HTR-8/SVneo (cell line): ENCODE measurements around the gene SLC6A19.
A peak's percentile ranks its signal among the peaks of the same experiment; 100 is the strongest.

Experiments used
- DNase-seq: peaks from one replicate; pipeline ENCODE4 v3.0.0; 2011; ENCODE audit warnings: low spot score, mixed read lengths; ENCODE audit not compliant: insufficient read length
- FAIRE-seq: peaks from 2 replicates; lab custom pipeline; 2011; peaks lifted over from hg19 to GRCh38; lab: Jason Lieb, UNC

SLC6A19 gene

GRCh38 chr5:1177826-1178528, 23.4 kb upstream of the SLC6A19 start:
- DNase-seq: no peak
- no peak for FAIRE-seq

- DNase-seq: no peak
- FAIRE-seq: no peak
These were observed 22.6 kb upstream of the SLC6A19 start for GRCh38 chr5:1178529-1179382.

- FAIRE-seq (no peak), DNase-seq (no peak)
These were observed 22.0 kb upstream of the SLC6A19 start for GRCh38 chr5:1179383-1179715.

- DNase-seq: no peak
- FAIRE-seq: no peak
These were observed 21.3 kb upstream of the SLC6A19 start for GRCh38 chr5:1180096-1180495.

DNA sequence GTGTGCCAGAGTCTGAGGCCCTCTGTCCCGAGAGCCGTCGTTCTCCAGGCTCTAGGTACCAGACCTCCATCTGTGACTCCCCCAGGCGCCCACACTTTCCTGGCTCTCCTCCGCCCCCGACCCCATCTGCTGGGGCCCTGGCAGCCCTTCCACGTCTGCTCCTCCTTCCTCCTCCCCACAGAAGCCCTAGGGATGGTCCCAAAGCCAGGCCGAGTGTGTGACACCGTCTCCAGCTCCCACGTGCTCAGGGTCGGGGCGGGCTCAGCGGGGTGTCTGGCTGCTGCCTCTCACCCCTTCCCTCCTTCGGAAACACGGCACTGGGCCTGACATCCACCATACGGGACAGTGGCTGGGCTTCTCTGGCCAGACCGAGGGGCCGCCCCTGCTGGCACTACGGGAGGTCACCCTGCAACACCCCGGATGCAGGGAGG, 20.5 kb upstream of the SLC6A19 start:
- DNase-seq: no peak
- FAIRE-seq: no peak

- no peak for FAIRE-seq
- DNase-seq: no peak
These were observed 19.7 kb upstream of the SLC6A19 start for GRCh38 chr5:1181451-1182359.

GRCh38 chr5:1182360-1182632, 19.1 kb upstream of the SLC6A19 start:
- FAIRE-seq: no peak
- no peak for DNase-seq

DNA sequence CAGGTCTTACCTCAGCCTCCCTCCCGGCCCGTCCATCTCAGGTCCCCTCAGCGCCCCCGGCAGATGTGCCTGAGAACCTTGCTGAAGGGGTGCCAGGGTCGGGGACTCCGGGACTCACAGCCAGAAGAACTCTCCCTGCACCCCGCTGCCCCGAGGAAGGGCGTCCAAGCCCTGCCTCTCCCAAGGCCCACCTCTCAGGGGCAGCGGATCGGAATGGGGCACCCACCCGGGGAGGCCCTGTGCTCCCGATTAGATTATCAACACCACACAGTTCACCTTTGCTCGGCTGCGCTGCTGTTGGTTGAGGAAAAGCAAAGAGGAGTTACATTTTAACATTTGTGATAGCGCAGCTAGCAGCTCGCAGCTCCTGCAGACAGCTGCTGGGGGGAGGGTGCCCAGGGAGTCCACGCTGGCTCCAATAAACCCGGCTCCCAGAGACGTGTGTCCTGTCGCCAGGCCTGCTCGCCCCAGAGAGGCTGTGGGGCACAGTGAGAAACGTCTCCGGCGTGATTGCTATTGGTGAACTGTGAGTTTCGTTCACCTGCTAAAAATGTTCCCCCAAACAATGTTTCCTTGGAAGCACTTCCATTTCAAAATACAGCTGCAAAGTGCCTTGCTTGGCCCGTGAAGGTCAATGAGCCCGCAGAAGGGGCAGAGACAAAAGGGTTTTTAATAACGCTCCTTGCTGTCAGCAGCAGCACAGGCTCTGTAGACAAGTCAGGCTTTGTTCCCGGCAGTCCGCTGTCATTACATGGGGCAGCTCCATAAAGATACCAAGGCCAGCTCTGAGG, 18.6 kb upstream of the SLC6A19 start:
- no peak for FAIRE-seq
- DNase-seq: no peak

GRCh38 chr5:1183424-1184162, 17.8 kb upstream of the SLC6A19 start:
- no peak for FAIRE-seq
- no peak for DNase-seq

DNA sequence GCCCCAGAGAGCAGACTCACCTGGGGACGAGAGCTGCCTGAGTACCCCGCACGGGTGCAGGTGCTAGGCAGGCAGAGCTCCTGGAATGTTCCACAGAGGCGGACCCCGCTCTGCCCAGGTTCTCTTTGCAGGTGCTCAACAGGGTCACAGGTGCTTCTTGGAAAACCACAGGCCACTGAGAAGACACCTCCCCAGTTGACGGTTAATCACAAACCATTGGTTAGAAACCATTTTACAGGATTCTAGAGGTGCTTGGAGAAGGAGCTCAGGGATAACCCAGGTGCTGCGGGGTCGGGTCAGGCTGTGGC, 17.3 kb upstream of the SLC6A19 start:
- no peak for FAIRE-seq

DNA sequence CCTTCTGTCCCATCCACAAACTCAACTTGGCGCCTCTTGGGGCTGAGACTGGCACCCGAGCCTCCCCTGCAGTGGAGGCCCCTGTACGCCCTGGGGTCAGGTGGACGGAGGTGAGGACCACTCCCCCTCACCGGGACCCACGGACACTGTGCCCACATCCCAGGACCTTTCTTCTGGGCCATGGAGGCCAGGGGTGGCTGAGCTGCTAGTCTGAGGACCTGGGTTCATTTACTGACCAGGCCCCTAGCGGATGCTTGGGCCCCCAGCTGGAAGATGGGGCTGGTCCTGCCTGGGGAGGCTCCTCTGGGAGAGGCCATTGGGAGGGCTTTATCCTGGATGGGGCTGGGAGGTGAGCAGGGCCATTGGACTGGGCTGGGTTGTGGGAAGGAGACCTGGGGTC, 16.9 kb upstream of the SLC6A19 start:
- FAIRE-seq: no peak
- no peak for DNase-seq

More for the DNA sequence above, 17.3 kb upstream of the SLC6A19 start:
- DNase-seq: no peak

DNA sequence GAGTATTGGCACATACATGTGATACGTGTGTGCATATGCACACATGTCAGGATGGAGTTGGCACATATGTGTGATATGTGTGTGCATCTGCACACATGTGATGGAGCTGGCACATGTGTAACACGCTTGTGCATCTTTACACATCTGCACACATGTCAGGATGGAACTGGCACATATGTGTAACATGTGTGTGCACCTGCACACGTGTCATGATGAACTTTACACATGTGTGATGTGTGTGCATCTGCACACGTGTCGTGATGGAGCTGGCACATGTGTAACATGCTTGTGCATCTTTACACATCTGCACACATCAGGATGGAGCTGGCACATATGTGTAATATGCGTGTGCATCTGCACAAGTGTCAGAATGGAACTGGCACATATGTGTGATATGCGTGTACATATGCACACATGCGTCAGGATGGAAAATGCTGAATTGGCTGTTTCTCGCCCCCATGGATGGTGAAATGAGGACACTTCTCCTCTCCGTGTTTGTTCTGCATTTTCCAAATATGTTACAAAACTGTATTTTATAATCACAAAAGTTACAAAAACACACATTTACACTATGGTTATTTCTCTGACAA, 16.3 kb upstream of the SLC6A19 start:
- no peak for DNase-seq
- peak; percentile 95 for FAIRE-seq

DNA sequence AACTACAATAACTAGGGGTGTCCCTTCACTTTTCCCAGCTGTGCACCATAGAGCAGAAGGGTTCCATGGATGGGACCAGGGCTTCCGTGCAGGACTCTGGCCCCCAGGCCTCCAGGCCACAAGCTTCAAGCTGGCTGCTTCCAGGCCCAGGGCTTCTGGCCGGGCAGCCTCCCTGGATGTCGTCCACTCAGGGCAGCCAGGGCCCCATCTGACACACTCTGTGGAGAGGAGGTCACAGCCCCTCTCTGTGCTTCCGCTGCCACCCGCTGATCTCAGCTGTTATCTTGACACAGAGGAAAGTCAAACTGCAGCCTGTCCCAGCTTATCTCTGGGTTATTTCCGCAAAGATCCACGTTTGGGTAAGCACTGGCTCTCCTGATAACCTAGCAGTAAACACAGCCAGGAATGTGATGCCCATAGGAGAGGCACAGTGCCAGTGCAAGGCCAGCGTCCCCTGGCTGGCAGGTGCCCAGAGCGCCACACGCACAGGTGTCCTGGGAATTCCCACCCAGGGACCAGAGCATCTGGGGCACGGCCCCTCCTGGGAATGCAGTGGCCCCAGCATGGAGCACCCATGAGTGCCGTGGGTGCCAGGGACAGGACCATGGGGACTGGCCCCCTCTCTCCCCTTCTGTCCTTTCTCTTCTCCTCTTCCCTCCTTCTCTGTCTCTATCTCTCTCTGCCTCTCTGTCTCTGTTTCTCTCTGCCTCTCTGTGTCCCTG, 15.6 kb upstream of the SLC6A19 start:
- DNase-seq: no peak

GRCh38 chr5:1186351-1187233, 14.8 kb upstream of the SLC6A19 start:
- FAIRE-seq (no peak), DNase-seq (no peak)

More for the DNA sequence above, 15.6 kb upstream of the SLC6A19 start:
- FAIRE-seq: no peak

DNA sequence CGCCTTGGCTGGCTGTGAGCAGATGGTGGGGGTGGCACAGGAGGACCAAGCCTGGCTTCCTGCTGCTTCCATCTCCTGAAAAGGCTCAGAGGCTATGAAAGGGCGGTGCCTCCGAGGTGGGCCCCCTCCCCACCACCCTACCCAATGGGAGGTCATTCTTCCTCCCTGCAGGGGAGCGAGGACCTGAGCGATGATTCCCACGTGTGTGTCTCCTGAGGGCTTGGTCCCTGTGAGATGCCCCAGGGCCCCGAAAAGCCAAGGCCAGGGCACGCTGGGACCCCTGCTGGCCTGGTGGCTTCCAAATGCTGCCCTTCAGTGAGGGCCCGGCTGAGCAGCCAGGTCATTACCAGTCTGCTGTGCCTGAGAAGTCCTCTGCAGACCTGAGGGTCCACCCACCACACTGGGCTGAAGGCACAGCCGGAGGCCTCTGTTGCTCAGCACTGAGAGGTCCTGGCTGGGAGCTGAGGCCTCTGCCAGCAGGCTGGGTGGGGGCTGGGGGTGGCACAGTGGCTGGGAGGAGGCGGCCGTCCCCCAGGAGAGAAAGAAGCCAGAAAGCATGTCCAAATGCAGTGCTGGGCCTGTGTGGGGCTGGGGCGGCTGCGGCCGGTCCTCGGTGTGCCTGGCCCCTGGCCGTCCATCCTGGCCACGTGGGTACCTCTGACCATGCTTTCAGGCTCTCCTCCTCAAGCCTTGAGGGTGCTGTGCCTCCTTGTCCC, 14.0 kb upstream of the SLC6A19 start:
- FAIRE-seq: no peak
- DNase-seq: no peak

DNA sequence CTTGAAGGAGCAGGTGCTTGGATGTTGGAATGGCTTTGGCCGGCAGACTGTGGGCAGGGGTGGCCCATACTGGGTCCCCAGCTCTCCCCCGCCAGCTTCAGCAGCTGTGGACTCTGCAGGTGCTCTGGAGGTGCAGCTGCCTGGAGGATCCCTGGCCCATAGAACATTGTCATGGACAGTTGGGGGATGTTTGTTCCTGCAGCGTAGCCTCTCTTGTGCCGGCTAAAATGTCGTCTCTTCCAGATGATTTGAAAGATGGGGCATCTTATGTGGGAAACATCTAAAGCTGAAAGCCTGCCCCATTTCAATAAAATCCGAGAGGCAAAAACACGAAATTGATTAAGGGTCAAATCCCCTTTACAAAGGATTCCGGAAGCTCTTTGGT, 13.5 kb upstream of the SLC6A19 start:
- DNase-seq (no peak), FAIRE-seq (no peak)

GRCh38 chr5:1188464-1188863, 12.9 kb upstream of the SLC6A19 start:
- DNase-seq: no peak
- no peak for FAIRE-seq
